Astrocyte of the spinal cord (primary cell): ENCODE data around the gene PEX26.

ENCODE experiments used
- DNase-seq: peaks from one replicate; pipeline ENCODE4 v3.0.0; 2011; ENCODE audit warnings: low read depth, low spot score
- H3K4me3 ChIP-seq: 2 replicates; pipeline ENCODE4 v1.5.1; 2011; ENCODE audit warnings: low read depth, mild to moderate bottlenecking, low read length, moderate library complexity
- in situ Hi-C: cut with HindIII; loops from 2 replicates; pipeline ENCODE4 v1.10.0; 2017; ENCODE audit warnings: low sequenced_read_pairs
- TF ChIP-seq, protein P1 (sequence below): IDR thresholded peaks from 2 replicates; pipeline ENCODE4 v1.5.1; 2012; ENCODE audit warnings: low read depth, mild to moderate bottlenecking, low read length, inconsistent platforms

PEX26 gene

GRCh38 chr22:18078329-18079041 is 695 bp downstream of the PEX26 start:
- in situ Hi-C loops = no loop called here
- TF ChIP-seq, protein P1, sequence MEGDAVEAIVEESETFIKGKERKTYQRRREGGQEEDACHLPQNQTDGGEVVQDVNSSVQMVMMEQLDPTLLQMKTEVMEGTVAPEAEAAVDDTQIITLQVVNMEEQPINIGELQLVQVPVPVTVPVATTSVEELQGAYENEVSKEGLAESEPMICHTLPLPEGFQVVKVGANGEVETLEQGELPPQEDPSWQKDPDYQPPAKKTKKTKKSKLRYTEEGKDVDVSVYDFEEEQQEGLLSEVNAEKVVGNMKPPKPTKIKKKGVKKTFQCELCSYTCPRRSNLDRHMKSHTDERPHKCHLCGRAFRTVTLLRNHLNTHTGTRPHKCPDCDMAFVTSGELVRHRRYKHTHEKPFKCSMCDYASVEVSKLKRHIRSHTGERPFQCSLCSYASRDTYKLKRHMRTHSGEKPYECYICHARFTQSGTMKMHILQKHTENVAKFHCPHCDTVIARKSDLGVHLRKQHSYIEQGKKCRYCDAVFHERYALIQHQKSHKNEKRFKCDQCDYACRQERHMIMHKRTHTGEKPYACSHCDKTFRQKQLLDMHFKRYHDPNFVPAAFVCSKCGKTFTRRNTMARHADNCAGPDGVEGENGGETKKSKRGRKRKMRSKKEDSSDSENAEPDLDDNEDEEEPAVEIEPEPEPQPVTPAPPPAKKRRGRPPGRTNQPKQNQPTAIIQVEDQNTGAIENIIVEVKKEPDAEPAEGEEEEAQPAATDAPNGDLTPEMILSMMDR = peak; percentile 18
- peak overlapping the region; percentile 96 for H3K4me3 ChIP-seq
- DNase-seq = no peak

DNA sequence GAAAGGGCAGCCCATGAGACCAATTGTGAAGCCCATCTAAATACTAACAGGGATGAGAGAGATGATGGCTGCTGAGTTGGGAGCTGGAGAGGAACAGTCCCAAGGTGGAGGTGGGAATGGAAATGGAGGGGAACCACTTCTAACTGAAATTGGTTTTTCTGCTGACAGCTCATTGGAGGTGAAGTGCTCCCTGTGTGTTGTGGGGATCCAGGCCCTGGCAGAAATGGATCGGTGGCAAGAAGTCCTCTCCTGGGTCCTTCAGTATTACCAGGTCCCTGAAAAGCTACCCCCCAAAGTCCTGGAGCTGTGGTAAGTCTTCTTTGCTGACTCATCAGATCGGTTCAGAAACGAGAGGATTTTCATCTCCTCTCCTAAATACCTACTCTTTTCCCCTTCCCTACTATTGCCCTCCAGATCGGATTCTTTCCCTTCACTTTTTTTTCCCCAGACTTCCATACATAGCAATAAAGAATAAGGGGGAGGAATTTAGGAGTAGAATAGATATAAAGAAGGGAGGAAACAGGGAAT is 2.0 kb downstream of the PEX26 start:
- TF ChIP-seq, protein P1 = no peak
- no peak for DNase-seq
- no peak overlapping the region for H3K4me3 ChIP-seq
- in situ Hi-C loops = no loop called here

- no peak for DNase-seq
- TF ChIP-seq, protein P1 = no peak
- in situ Hi-C loops = no loop called here
- H3K4me3 ChIP-seq = no peak overlapping the region
Observed at GRCh38 chr22:18081416-18081815, 3.6 kb downstream of the PEX26 start.

GRCh38 chr22:18082467-18082866 is 4.7 kb downstream of the PEX26 start:
- DNase-seq = no peak
- no peak overlapping the region for H3K4me3 ChIP-seq
- in situ Hi-C loops = no loop called here
- TF ChIP-seq, protein P1 = no peak

- TF ChIP-seq, protein P1 = no peak
- in situ Hi-C loops = no loop called here
- no peak overlapping the region for H3K4me3 ChIP-seq
- no peak for DNase-seq
Observed at GRCh38 chr22:18083406-18083805, 5.6 kb downstream of the PEX26 start.

GRCh38 chr22:18085188-18085587 is 7.4 kb downstream of the PEX26 start:
- no peak for DNase-seq
- in situ Hi-C loops = no loop called here
- H3K4me3 ChIP-seq = no peak overlapping the region
- TF ChIP-seq, protein P1 = no peak
